Measurements from ENCODE around the gene AQP1.

Gene AQP1

GRCh38 chr7:30890226-30890625, 21.4 kb upstream of the AQP1 start:
- DNase-seq (ENCODE audit: low read depth) = no peak
- no peak for TF ChIP-seq CTCF (IDR thresholded peaks at IDR 0.05; ENCODE audit: low read depth, low read length, missing control alignments)
- H3K4me3 ChIP-seq (ENCODE audit: low read depth, low read length) = no peak overlapping the region
- in situ Hi-C loops (cut with HindIII; ENCODE audit: low sequenced_read_pairs) = no loop called here

- in situ Hi-C loops (cut with HindIII; ENCODE audit: low sequenced_read_pairs) = no loop called here
- H3K4me3 ChIP-seq (ENCODE audit: low read depth, low read length) = no peak overlapping the region
- no peak for TF ChIP-seq CTCF (IDR thresholded peaks at IDR 0.05; ENCODE audit: low read depth, low read length, missing control alignments)
- DNase-seq (ENCODE audit: low read depth) = peak; percentile 74
These were observed 18.3 kb upstream of the AQP1 start for GRCh38 chr7:30893357-30893756.

DNA sequence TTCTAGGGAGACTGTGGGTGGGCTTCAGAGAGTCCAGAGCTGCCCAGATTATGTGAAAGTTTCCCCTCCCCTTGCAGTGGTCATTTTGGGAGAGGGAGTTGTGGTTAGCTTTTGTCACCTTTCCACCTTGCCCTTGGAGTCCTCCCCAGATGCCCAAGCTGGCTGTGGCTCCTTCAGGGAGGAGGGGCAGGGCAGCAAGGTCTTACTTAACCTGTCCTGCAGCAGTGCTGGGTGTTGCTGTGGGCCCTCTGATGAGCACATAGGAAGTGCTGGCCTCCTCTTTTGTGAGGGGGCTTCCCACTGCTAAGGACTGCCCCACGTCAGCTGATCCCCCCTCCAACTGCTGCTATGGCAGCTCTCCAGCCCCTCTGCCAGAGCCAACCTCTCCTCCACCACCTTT, 17.6 kb upstream of the AQP1 start:
- no peak overlapping the region for H3K4me3 ChIP-seq (ENCODE audit: low read depth, low read length)
- in situ Hi-C loops (cut with HindIII; ENCODE audit: low sequenced_read_pairs) = no loop called here
- TF ChIP-seq CTCF (IDR thresholded peaks at IDR 0.05; ENCODE audit: low read depth, low read length, missing control alignments) = no peak
- no peak for DNase-seq (ENCODE audit: low read depth)

DNA sequence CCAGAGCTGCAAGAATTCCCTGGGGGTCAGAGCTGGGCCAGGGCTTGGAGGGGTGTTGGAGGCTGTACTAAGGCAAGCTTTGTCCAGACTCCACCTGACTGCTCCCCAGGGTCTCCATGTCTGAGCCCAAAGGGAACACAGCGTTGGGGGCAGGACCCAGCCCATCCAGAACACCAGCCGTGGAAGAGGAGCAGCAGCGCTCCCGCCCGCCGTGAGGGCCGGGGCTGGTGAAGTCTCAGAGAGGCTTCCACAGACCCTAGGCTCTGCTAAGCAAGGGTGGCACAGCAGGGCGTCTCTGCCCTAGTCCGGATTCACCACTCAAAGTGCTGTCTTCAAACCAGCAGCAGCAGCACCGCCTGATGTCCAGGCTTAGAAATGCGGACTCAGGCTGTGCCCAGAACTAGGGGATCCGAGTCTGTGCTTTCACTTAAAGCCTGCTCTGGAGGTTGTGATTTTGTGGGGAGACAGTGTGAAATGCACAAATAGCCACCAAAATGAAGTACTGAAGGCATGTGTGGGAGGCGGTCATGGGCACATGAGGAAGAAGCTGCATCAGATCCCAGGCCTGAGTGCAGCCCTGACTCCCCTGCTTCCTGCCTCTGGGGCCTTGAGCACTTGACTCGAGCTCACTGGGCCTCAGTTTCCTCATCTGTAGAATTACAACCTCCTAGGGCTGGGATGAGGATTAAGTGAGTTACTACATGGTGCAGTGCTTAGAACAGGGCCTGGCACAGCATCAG, 16.6 kb upstream of the AQP1 start:
- H3K4me3 ChIP-seq (ENCODE audit: low read depth, low read length) = no peak overlapping the region
- in situ Hi-C loops (cut with HindIII; ENCODE audit: low sequenced_read_pairs) = no loop called here
- DNase-seq (ENCODE audit: low read depth) = no peak
- peak; percentile 22 for TF ChIP-seq CTCF (IDR thresholded peaks at IDR 0.05; ENCODE audit: low read depth, low read length, missing control alignments)

GRCh38 chr7:30896036-30896435, 15.6 kb upstream of the AQP1 start:
- DNase-seq (ENCODE audit: low read depth) = no peak
- no peak overlapping the region for H3K4me3 ChIP-seq (ENCODE audit: low read depth, low read length)
- in situ Hi-C loops (cut with HindIII; ENCODE audit: low sequenced_read_pairs) = no loop called here
- TF ChIP-seq CTCF (IDR thresholded peaks at IDR 0.05; ENCODE audit: low read depth, low read length, missing control alignments) = no peak

DNA sequence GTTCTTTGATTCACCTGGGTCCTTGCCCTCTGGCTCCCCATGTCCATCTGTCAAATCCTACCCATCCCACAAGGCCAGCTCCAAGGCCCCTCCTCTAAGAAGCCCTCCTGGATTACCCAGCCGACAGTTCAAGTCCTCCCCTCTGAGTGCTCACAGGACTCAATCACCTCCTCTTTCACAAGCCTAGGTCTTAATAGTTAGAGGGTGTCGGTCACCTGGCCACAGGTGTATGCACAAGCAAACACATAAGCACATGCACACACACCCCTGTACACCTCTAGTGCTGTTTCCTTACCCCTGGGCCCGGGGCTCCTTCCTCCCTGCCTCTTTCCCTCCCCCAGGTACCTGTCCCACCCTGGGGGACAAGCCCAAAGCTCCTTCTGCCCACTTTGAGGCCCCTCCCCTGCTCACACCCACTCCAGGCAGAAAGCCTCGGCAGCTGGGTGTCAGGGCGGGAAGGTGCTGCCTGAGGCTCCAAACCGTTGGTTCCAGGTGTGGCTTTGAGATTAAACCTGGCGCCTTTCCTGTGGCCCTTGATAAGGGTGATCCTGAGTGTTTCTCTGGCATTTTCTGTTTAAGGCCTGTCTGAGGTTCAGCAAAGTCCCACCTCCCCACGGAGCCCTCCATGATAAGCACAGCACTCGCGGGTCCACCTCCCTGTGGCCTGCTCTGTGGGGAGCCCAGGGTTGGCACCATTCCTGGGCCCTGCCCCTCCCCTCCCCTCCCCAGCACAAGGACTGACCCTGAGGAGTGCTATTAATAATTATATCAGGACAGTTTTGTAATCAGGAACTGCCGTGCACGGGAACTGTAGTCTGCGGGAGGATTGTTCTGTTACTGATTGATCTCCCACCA, 14.6 kb upstream of the AQP1 start:
- in situ Hi-C loops (cut with HindIII; ENCODE audit: low sequenced_read_pairs) = no loop called here
- TF ChIP-seq CTCF (IDR thresholded peaks at IDR 0.05; ENCODE audit: low read depth, low read length, missing control alignments) = no peak
- DNase-seq (ENCODE audit: low read depth) = no peak
- H3K4me3 ChIP-seq (ENCODE audit: low read depth, low read length) = no peak overlapping the region
